ENCODE results near the gene NOX3. TPM values are rescaled to one million over a fixed set of nuclear protein-coding genes. Genes with fewer than 3 reads are reported as not detected.

The NOX3 gene
- total and polyA plus RNA-seq, 10 donors = 0.03 TPM; not detected in 8

DNA sequence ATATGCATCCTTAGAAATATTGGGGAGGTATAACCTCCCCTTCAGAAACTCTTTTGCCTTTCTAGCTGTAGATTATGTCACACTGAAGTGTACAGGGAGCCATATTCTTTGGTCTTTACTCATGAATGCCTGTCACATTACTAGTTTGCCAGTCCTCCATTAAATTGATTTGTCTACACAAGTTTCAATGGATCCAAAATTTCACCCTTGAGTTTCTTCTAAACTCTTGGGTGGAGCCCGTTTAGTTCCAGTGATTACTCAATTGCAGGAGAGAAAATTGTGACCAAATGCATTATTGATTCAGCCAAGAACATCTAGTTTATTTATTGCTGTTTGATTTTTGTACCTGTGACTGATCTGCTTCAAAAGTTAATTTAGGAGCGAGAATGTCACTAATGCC, 81.0 kb downstream of the NOX3 start:
- no peak for TF ChIP-seq POLR2A (IDR thresholded peaks at IDR 0.05)
- TF ChIP-seq POLR2AphosphoS5 (IDR thresholded peaks at IDR 0.05) = no peak
- no peak for TF ChIP-seq CTCF (IDR thresholded peaks at IDR 0.05 in 8 of 11, conservative IDR thresholded peaks at IDR 0.05 in 3 of 11)
- intact Hi-C loops (cut with DNase I; ENCODE audit: low total_unique reads) = no loop called here
- Histone ChIP-seq H3K4me1 (no peaks in the 10 kb centered on the region), H3K9me3 (no peaks in the 10 kb centered on the region), H3K27me3 (replicated peaks in 1 of 7) (no peaks in the 10 kb centered on the region), H3K36me3 (no peaks in the 10 kb centered on the region), H3K27ac (no peak overlapping the region), H3K4me3 (no peak overlapping the region)
- DNase-seq = no peak
- 88 to 94% (median 92%) methylated on average over 2 of the region's 2 CpGs for WGBS, 5 donors

DNA sequence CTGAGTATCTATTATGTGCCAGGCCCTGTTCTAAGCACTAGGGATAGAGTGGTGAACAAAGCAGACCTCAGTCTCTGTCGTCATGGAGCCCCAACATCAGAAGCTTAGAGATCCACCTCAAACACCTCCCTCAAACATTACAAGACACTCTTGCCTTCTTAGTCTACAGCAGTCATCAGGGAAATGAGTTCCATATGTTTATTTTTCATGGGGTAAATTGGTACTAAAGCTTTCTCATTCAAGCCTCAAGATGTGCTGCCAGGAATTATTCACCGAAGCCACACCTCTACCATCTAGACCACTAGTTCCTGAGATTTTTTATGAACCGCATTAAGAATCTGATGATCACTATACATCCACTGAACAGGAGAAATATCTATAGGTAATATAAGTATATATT, 82.4 kb downstream of the NOX3 start:
- intact Hi-C loops (cut with DNase I; ENCODE audit: low total_unique reads) = no loop called here
- WGBS, 5 donors = 83 to 96% (median 90%) methylated on average over 3 of the region's 3 CpGs
- Histone ChIP-seq H3K4me3 (no peak overlapping the region), H3K36me3 (no peaks in the 10 kb centered on the region), H3K4me1 (no peaks in the 10 kb centered on the region), H3K9me3 (no peaks in the 10 kb centered on the region), H3K27me3 (replicated peaks in 1 of 7) (no peaks in the 10 kb centered on the region), H3K27ac (no peak overlapping the region)
- TF ChIP-seq CTCF (IDR thresholded peaks at IDR 0.05 in 8 of 11, conservative IDR thresholded peaks at IDR 0.05 in 3 of 11) (no peak), POLR2A (IDR thresholded peaks at IDR 0.05) (no peak), POLR2AphosphoS5 (IDR thresholded peaks at IDR 0.05) (no peak)
- DNase-seq = no peak

GRCh38 chr6:155372256-155372655, 83.4 kb downstream of the NOX3 start:
- no peak overlapping the region for H3K4me3 ChIP-seq
- no peak overlapping the region for H3K27ac ChIP-seq
- H3K27me3 ChIP-seq (replicated peaks in 1 of 7) = no peaks in the 10 kb centered on the region
- no peak for TF ChIP-seq CTCF (IDR thresholded peaks at IDR 0.05 in 8 of 11, conservative IDR thresholded peaks at IDR 0.05 in 3 of 11)
- TF ChIP-seq POLR2AphosphoS5 (IDR thresholded peaks at IDR 0.05) = no peak
- no peak for TF ChIP-seq POLR2A (IDR thresholded peaks at IDR 0.05)
- H3K9me3 ChIP-seq = no peaks in the 10 kb centered on the region
- no peak for DNase-seq
- 62 to 84% (median 76%) methylated on average over 4 of the region's 4 CpGs for WGBS, 5 donors
- H3K36me3 ChIP-seq = no peaks in the 10 kb centered on the region
- no peaks in the 10 kb centered on the region for H3K4me1 ChIP-seq
- intact Hi-C loops (cut with DNase I; ENCODE audit: low total_unique reads) = no loop called here

DNA sequence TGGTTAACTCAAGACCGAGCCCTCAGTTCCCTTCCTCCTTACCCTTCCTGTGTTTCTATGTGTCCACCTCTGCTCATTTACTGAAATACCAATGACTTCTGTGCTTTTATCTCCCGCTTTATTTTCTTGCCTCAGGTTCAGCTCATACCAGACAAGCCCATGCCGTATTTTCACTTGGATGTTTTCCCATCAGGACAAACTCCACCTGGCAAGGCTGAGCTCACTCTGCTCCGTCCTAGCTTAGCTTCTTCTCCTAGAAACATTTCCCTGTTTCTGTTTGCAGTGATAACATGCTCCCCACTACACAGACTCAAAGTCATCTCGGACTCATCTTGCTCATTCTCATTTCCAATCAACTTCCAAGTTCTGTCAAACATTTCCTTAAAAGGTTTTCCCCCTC, 84.4 kb downstream of the NOX3 start:
- no peaks in the 10 kb centered on the region for H3K36me3 ChIP-seq
- 81 to 89% (median 86%) methylated on average over 5 of the region's 5 CpGs for whole genome bisulfite sequencing, 5 donors
- no peak for DNase-seq
- H3K4me3 ChIP-seq = no peak overlapping the region
- no peaks in the 10 kb centered on the region for H3K4me1 ChIP-seq
- intact Hi-C loops (cut with DNase I; ENCODE audit: low total_unique reads) = no loop called here
- no peaks in the 10 kb centered on the region for H3K27me3 ChIP-seq (replicated peaks in 1 of 7)
- TF ChIP-seq POLR2A (IDR thresholded peaks at IDR 0.05) (no peak), CTCF (IDR thresholded peaks at IDR 0.05 in 8 of 11, conservative IDR thresholded peaks at IDR 0.05 in 3 of 11) (no peak)
- no peak overlapping the region for H3K27ac ChIP-seq
- no peaks in the 10 kb centered on the region for H3K9me3 ChIP-seq
